RWPE1 (cell line): Measurements from ENCODE around the gene STX2.

ENCODE experiments used
- CTCF ChIA-PET: fragments of 350-600 bp; sonication (Branson Sonifier 250); formaldehyde crosslinking; extraction: SDS; loops from one replicate; lab custom pipeline; 2021; lab: Yijun Ruan, JAX
- POLR2A ChIA-PET: fragments of 400-600 bp; formaldehyde crosslinking; extraction: SDS; loops from one replicate; lab custom pipeline; 2020; ENCODE audit warnings: antibody characterized with exemption; ENCODE audit not compliant: low non-redundant PET; lab: Yijun Ruan, JAX
- DNase-seq: peaks from one replicate; pipeline ENCODE4 v3.0.0; 2012; ENCODE audit warnings: low spot score
- H3K27ac ChIP-seq: fragments of 450-650 bp; 2 replicates; pipeline ENCODE4 v1.5.1; 2017
- TF ChIP-seq, protein P1 (sequence below): fragments of 450-650 bp; conservative IDR thresholded peaks from 2 replicates; pipeline ENCODE4 v1.5.1; 2017; ENCODE audit warnings: low read depth, mild to moderate bottlenecking

STX2 gene

DNA sequence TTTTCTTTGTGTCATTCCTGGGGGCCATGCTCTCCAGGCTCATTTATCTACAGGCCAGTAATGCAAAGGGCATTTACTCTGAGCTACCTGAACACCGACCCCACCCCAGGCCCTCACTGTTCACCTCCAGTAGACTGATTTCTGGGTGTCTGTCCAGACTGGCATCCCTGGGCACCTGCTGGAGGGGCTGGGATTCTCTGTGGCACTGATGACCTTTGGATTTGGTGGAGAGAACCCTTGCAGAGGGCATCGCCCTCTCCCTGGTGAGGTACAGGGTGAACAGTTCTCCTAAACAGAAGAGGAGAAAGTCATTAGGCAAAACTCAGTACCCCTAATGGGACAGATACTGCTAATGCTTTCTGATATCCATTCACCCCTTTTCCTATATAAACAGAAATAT is 95.9 kb downstream of the STX2 start:
- no peak overlapping the region for H3K27ac ChIP-seq
- DNase-seq, result no peak
- ChIA-PET CTCF (no interaction called here), POLR2A (no interaction called here)
- TF ChIP-seq, protein P1, sequence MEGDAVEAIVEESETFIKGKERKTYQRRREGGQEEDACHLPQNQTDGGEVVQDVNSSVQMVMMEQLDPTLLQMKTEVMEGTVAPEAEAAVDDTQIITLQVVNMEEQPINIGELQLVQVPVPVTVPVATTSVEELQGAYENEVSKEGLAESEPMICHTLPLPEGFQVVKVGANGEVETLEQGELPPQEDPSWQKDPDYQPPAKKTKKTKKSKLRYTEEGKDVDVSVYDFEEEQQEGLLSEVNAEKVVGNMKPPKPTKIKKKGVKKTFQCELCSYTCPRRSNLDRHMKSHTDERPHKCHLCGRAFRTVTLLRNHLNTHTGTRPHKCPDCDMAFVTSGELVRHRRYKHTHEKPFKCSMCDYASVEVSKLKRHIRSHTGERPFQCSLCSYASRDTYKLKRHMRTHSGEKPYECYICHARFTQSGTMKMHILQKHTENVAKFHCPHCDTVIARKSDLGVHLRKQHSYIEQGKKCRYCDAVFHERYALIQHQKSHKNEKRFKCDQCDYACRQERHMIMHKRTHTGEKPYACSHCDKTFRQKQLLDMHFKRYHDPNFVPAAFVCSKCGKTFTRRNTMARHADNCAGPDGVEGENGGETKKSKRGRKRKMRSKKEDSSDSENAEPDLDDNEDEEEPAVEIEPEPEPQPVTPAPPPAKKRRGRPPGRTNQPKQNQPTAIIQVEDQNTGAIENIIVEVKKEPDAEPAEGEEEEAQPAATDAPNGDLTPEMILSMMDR, result no peak

- TF ChIP-seq, protein P1, result no peak
- no peak for DNase-seq
- ChIA-PET CTCF (no interaction called here), POLR2A (no interaction called here)
- H3K27ac ChIP-seq, result no peak overlapping the region
Measured at GRCh38 chr12:130742716-130743115, 96.3 kb downstream of the STX2 start.

DNA sequence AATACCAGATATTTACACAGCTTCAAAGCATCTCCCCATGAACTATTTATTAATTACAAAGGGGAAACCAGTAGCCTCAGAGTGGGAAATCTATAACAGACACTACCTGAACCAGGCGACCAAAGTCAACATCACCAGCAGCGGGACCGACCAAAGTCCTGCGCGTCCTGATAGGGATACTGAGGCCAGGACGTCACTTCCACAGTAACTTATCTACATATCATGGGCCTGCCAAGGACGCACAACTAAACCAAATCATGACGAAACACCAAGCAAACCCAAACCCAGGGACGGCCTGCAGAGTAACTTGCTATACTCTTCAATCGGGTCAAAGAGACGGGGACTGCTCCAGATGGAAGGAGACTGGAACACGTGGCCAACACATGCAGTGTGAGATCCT is 96.9 kb downstream of the STX2 start:
- CTCF ChIA-PET, result interaction anchor here (0.6 kb wide), 1 partner anchor 83 kb away, joined by 3 read pairs; no protein-coding TSS in a partner anchor
- DNase-seq, result no peak
- TF ChIP-seq, protein P1, result no peak
- POLR2A ChIA-PET, result no interaction called here
- H3K27ac ChIP-seq, result no peak overlapping the region
